Mesothelial cell of epicardium (in vitro differentiated cells): ENCODE results near the gene EVL. TPM values are rescaled to one million over a fixed set of nuclear protein-coding genes. Genes with fewer than 3 reads are reported as not detected.
A peak's percentile ranks its signal among the peaks of the same experiment; 100 is the strongest.

Experiments used
- DNase-seq, 2 experiments: peaks; one replicate each; pipeline ENCODE4 v3.0.0; 2021; ENCODE audit warnings: low spot score in 2 of 2; ENCODE audit not compliant: unreplicated experiment in 2 of 2
- H3K27ac Mint-ChIP-seq: 2 replicates; pipeline ENCODE4 v1.8.0; 2021; ENCODE audit warnings: mixed read lengths
- H3K27me3 Mint-ChIP-seq: 2 replicates; pipeline ENCODE4 v1.8.0; 2021; ENCODE audit warnings: low read depth, mixed read lengths
- H3K36me3 Mint-ChIP-seq: 2 replicates; pipeline ENCODE4 v1.8.0; 2021; ENCODE audit warnings: mixed read lengths
- H3K4me1 Mint-ChIP-seq: 2 replicates; pipeline ENCODE4 v1.8.0; 2021; ENCODE audit warnings: mixed read lengths
- H3K4me3 Mint-ChIP-seq: 2 replicates; pipeline ENCODE4 v1.8.0; 2021; ENCODE audit warnings: mild to moderate bottlenecking, moderate library complexity, mixed read lengths
- H3K9me3 Mint-ChIP-seq: 2 replicates; pipeline ENCODE4 v1.8.0; 2021; ENCODE audit warnings: mixed read lengths
- total RNA-seq: library from RNA; stranded (reverse); gene quantifications from 3 replicates; pipeline ENCODE4 v1.2.1, GENCODE V29; 2021
- TF ChIP-seq, protein P1 (sequence below): fragments of 200-600 bp; sonication (generic); IDR thresholded peaks from one replicate; pipeline ENCODE4 v1.5.0; 2021; ENCODE audit warnings: antibody characterized with exemption; ENCODE audit not compliant: unreplicated experiment

EVL gene
- total RNA-seq, 1 donor from 2014 or later = 250 TPM

- Mint-ChIP-seq H3K4me3 (no peak overlapping the region), H3K27ac (no peak overlapping the region), H3K9me3 (no peaks in the 10 kb centered on the region), H3K27me3 (no peaks in the 10 kb centered on the region), H3K36me3 (peaks cover 25% of the 10 kb centered on the region), H3K4me1 (peaks cover 3% of the 10 kb centered on the region)
- no peak for DNase-seq
- TF ChIP-seq, protein P1, sequence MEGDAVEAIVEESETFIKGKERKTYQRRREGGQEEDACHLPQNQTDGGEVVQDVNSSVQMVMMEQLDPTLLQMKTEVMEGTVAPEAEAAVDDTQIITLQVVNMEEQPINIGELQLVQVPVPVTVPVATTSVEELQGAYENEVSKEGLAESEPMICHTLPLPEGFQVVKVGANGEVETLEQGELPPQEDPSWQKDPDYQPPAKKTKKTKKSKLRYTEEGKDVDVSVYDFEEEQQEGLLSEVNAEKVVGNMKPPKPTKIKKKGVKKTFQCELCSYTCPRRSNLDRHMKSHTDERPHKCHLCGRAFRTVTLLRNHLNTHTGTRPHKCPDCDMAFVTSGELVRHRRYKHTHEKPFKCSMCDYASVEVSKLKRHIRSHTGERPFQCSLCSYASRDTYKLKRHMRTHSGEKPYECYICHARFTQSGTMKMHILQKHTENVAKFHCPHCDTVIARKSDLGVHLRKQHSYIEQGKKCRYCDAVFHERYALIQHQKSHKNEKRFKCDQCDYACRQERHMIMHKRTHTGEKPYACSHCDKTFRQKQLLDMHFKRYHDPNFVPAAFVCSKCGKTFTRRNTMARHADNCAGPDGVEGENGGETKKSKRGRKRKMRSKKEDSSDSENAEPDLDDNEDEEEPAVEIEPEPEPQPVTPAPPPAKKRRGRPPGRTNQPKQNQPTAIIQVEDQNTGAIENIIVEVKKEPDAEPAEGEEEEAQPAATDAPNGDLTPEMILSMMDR = no peak
These were observed 65.3 kb downstream of the EVL start for GRCh38 chr14:100130521-100130920.

- Mint-ChIP-seq H3K27me3 (no peaks in the 10 kb centered on the region), H3K4me3 (no peak overlapping the region), H3K27ac (no peak overlapping the region), H3K4me1 (peaks cover 3% of the 10 kb centered on the region), H3K9me3 (no peaks in the 10 kb centered on the region), H3K36me3 (peaks cover 25% of the 10 kb centered on the region)
- DNase-seq = no peak
- TF ChIP-seq, protein P1 = no peak
These were observed 66.0 kb downstream of the EVL start for GRCh38 chr14:100131181-100131580.

DNA sequence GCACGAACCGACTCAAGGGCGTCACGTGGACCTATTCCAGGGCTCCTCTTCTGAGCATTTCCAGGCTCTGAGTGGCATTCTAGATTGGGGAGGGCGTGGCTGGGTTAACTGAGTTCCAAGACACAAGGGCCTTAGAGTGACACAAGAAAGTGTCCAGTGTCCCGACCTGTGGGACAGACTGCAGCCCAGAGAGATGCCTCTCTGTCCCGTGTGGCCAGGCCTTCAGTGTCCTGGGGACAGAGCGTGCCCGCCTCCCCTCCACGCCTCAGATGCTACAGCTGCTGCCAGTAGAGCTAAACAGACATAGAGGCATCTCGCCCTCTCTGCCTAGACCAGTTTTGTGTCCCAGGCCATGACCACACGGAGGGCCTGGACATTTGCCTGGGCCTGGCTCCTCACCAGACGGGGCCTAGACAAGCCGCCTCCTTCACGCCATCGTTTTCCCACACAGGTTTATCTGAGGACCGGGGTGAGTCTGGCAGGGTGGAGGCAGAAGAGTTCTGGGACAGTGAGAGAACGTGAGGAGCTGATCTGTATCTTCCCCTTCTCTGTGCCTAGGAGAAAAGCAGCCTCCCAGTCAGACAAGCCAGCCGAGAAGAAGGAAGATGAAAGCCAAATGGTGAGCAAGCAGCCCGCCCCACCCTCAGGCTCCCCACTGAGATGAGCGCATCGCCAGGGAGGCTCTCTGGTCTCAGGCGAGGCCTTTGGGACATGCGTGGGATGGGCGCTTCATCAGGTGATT lies 67.1 kb downstream of the EVL start:
- no peaks in the 10 kb centered on the region for H3K27me3 Mint-ChIP-seq
- no peak overlapping the region for H3K4me3 Mint-ChIP-seq
- TF ChIP-seq, protein P1 = no peak
- H3K27ac Mint-ChIP-seq = no peak overlapping the region
- peaks cover 3% of the 10 kb centered on the region for H3K4me1 Mint-ChIP-seq
- peaks cover 27% of the 10 kb centered on the region for H3K36me3 Mint-ChIP-seq
- DNase-seq = no peak
- H3K9me3 Mint-ChIP-seq = no peaks in the 10 kb centered on the region

GRCh38 chr14:100132903-100133510 lies 67.8 kb downstream of the EVL start:
- Mint-ChIP-seq H3K27me3 (no peaks in the 10 kb centered on the region), H3K4me1 (peaks cover 3% of the 10 kb centered on the region), H3K27ac (peak overlapping the region; percentile 23), H3K4me3 (no peak overlapping the region), H3K36me3 (peaks cover 23% of the 10 kb centered on the region), H3K9me3 (no peaks in the 10 kb centered on the region)
- TF ChIP-seq, protein P1 = no peak
- DNase-seq = no peak

- Mint-ChIP-seq H3K27me3 (no peaks in the 10 kb centered on the region), H3K36me3 (peaks cover 28% of the 10 kb centered on the region), H3K27ac (no peak overlapping the region), H3K4me1 (peaks cover 5% of the 10 kb centered on the region), H3K4me3 (no peak overlapping the region), H3K9me3 (no peaks in the 10 kb centered on the region)
- no peak for DNase-seq
- TF ChIP-seq, protein P1 = no peak
These were observed 69.4 kb downstream of the EVL start for GRCh38 chr14:100134586-100134985.
